Naive thymus-derived CD4-positive, alpha-beta T cell (primary cell): ENCODE results near the gene MEIOB. TPM values are rescaled to one million over a fixed set of nuclear protein-coding genes. Genes with fewer than 3 reads are reported as not detected.
"Not testable (repeated sequence)": the region's sequence is repeated elsewhere in the genome, so short reads cannot be mapped to it uniquely, and the experiment has no call there.

ENCODE experiments used
- ATAC-seq: fragments of 150-1000 bp; cut with Tn5 transposase; 2 replicates; pipeline ENCODE4 v1.10.0; 2021; ENCODE audit warnings: mild to moderate bottlenecking, moderate library complexity
- CTCF ChIA-PET: fragments of 350-600 bp; sonication (Branson Sonifier 250); formaldehyde crosslinking; loops from one replicate; lab custom pipeline; 2021; ENCODE audit warnings: antibody characterized with exemption; lab: Charles Lee
- POLR2A ChIA-PET: fragments of 350-600 bp; sonication (Branson Sonifier 250); formaldehyde crosslinking; loops from one replicate; lab custom pipeline; 2021; ENCODE audit warnings: antibody characterized with exemption, inconsistent platforms; lab: Charles Lee
- DNase-seq, 9 donors: peaks; one replicate each; pipeline versions ENCODE4 v3.0.0 to v3.0.0-alpha.2; 2020 to 2022; ENCODE audit warnings: mixed read lengths in 1 of 9
- H3K27ac ChIP-seq: one replicate; pipeline ENCODE4 v1.7.0; 2013; ENCODE audit warnings: mild to moderate bottlenecking, low read depth, low read length, moderate library complexity
- H3K27me3 ChIP-seq, 2 donors: one replicate each; pipeline ENCODE4 v1.7.0; 2013; ENCODE audit warnings: low read length in 2 of 2, mild to moderate bottlenecking in 2 of 2, moderate library complexity in 2 of 2; ENCODE audit not compliant: control insufficient read depth in 2 of 2, insufficient read depth in 2 of 2
- H3K36me3 ChIP-seq, 3 experiments: 1 replicate in 2 of 3; 2 replicates in 1 of 3; pipeline ENCODE4 v1.7.0; 2013; ENCODE audit warnings: low read length in 3 of 3, mild to moderate bottlenecking in 3 of 3, moderate library complexity in 1 of 3; ENCODE audit not compliant: insufficient read depth in 3 of 3, control insufficient read depth in 2 of 3
- H3K4me1 ChIP-seq, 2 donors: one replicate each; pipeline ENCODE4 v1.7.0; 2013; ENCODE audit warnings: low read length in 2 of 2, mild to moderate bottlenecking in 2 of 2, moderate library complexity in 1 of 2; ENCODE audit not compliant: control insufficient read depth in 2 of 2, insufficient read depth in 2 of 2
- H3K4me3 ChIP-seq: 2 replicates; pipeline ENCODE4 v1.7.0; 2013; ENCODE audit warnings: mild to moderate bottlenecking, low read length
- H3K9me3 ChIP-seq, 3 experiments: 1 replicate in 2 of 3; 2 replicates in 1 of 3; pipeline ENCODE4 v1.7.0; 2013; ENCODE audit warnings: low read length in 3 of 3; ENCODE audit not compliant: control insufficient read depth in 2 of 3
- H3K27ac Mint-ChIP-seq, 9 donors: one replicate each; pipeline ENCODE4 v1.8.0; 2020 to 2022; ENCODE audit warnings: mixed read lengths in 9 of 9, mild to moderate bottlenecking in 8 of 9, moderate library complexity in 5 of 9, inconsistent platforms in 2 of 9
- H3K27me3 Mint-ChIP-seq, 5 donors: one replicate each; pipeline ENCODE4 v1.8.0; 2021 to 2022; ENCODE audit warnings: mixed read lengths in 5 of 5, mild to moderate bottlenecking in 1 of 5
- H3K36me3 Mint-ChIP-seq, 5 donors: one replicate each; pipeline ENCODE4 v1.8.0; 2020 to 2022; ENCODE audit warnings: mixed read lengths in 5 of 5, mild to moderate bottlenecking in 3 of 5, inconsistent platforms in 1 of 5
- H3K4me1 Mint-ChIP-seq, 7 donors: one replicate each; pipeline ENCODE4 v1.8.0; 2020 to 2022; ENCODE audit warnings: mixed read lengths in 7 of 7, mild to moderate bottlenecking in 3 of 7, inconsistent platforms in 1 of 7
- H3K4me3 Mint-ChIP-seq, 10 donors: one replicate each; pipeline ENCODE4 v1.8.0; 2020 to 2022; ENCODE audit warnings: mild to moderate bottlenecking in 10 of 10, mixed read lengths in 10 of 10, moderate library complexity in 6 of 10, inconsistent platforms in 2 of 10
- H3K9me3 Mint-ChIP-seq, 11 donors: one replicate each; pipeline ENCODE4 v1.8.0; 2020 to 2022; ENCODE audit warnings: mixed read lengths in 11 of 11, mild to moderate bottlenecking in 4 of 11, inconsistent platforms in 1 of 11, moderate library complexity in 1 of 11
- intact Hi-C, 2 donors: fragments of 100-400 bp; cut with micrococcal nuclease; formaldehyde crosslinking; loops; one replicate each; pipeline ENCODE4 v1.15.1; 2023
- polyA plus RNA-seq, 2 donors: library from polyadenylated mRNA; unstranded; fragments of 300-500 nt; fragmentation: Illumina TruSeq; gene quantifications; one replicate each; pipeline ENCODE4 v1.2.3, GENCODE V29; 2021
- total RNA-seq, 6 experiments: library from RNA in 5 of 6; stranded (reverse) in 5 of 6; gene quantifications; 1 replicate in 5 of 6; 2 replicates in 1 of 6; pipeline ENCODE4 v1.2.3 and lab custom pipeline; 2021 to 2026

MEIOB gene
- total and polyA plus RNA-seq, 7 experiments from 2014 or later = not detected

DNA sequence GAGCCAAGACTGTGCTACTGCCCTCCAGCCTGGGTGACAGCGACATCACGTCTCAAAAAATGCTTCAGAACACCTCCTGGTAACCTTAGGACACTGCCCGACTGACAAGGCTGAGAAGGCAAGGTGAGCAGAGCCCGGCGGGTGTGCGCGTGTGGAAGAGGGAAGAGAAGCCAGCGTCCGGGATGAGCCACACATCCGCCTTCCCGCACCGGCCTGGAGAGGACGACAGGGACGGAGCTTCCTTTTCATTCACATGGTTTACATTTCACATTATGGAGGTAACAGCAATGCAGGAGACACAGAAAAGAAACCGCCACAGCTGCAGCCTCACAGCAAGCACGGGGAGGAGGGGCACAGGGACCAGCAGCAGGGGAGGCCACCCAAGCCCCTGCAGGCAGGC lies 61.9 kb downstream of the MEIOB start:
- Histone ChIP-seq H3K4me3 (no peak overlapping the region), H3K27me3 (no peaks in the 10 kb centered on the region), H3K36me3 (peaks cover 7 to 48% (median 8%) of the 10 kb centered on the region in 3 experiments), H3K4me1 (no peaks in the 10 kb centered on the region), H3K9me3 (no peaks in the 10 kb centered on the region), H3K27ac (no peak overlapping the region)
- intact Hi-C loops = no loop called here
- no peak for DNase-seq
- ATAC-seq = no peak
- ChIA-PET POLR2A (no interaction called here), CTCF (no interaction called here)
- Mint-ChIP-seq H3K36me3 (peaks cover 0 to 36% (median 18%) of the 10 kb centered on the region in 5 donors), H3K27ac (no peak overlapping the region), H3K9me3 (peaks cover 0 to 2% (median 0%) of the 10 kb centered on the region in 11 donors), H3K4me3 (no peak overlapping the region), H3K4me1 (peaks cover 2 to 14% (median 9%) of the 10 kb centered on the region in 7 donors), H3K27me3 (no peaks in the 10 kb centered on the region)

DNA sequence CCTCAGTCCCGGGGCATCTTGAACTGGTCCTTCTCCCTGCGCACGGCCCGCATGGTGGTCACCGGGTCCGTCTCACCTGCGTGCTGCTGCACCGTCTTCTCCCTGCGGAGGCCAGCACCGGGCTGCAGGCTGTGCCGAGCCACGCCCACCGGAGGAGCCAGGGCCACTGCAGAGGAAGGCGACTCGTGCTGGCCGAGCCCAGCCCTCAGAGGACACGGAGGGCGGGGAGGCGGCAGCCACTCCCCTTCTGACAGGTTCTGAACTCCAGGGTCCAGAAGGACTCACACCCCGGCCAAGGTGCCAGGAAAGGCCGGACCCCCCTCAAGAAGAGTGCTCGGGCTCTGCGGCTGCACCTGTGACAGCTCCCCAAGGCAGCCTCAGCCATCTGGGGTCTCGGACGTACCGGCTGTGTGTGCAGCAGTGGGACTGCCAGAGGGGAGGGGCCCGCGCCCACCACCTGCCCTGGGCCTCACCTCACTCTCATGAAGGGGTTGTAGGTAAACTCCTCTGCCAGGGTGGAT lies 62.6 kb downstream of the MEIOB start:
- no peak for ATAC-seq
- no peaks in the 10 kb centered on the region for H3K27me3 Mint-ChIP-seq
- Histone ChIP-seq H3K9me3 (no peaks in the 10 kb centered on the region), H3K27me3 (no peaks in the 10 kb centered on the region), H3K27ac (no peak overlapping the region), H3K36me3 (peaks cover 7 to 45% (median 8%) of the 10 kb centered on the region in 3 experiments), H3K4me1 (no peaks in the 10 kb centered on the region), H3K4me3 (no peak overlapping the region)
- ChIA-PET POLR2A (no interaction called here), CTCF (no interaction called here)
- H3K4me1 Mint-ChIP-seq = peaks cover 0 to 14% (median 9%) of the 10 kb centered on the region in 7 donors
- H3K4me3 Mint-ChIP-seq = no peak overlapping the region
- DNase-seq = no peak
- intact Hi-C loops = no loop called here
- H3K27ac Mint-ChIP-seq = no peak overlapping the region
- H3K9me3 Mint-ChIP-seq = peaks cover 0 to 2% (median 0%) of the 10 kb centered on the region in 11 donors
- peaks cover 0 to 33% (median 15%) of the 10 kb centered on the region in 5 donors for H3K36me3 Mint-ChIP-seq

DNA sequence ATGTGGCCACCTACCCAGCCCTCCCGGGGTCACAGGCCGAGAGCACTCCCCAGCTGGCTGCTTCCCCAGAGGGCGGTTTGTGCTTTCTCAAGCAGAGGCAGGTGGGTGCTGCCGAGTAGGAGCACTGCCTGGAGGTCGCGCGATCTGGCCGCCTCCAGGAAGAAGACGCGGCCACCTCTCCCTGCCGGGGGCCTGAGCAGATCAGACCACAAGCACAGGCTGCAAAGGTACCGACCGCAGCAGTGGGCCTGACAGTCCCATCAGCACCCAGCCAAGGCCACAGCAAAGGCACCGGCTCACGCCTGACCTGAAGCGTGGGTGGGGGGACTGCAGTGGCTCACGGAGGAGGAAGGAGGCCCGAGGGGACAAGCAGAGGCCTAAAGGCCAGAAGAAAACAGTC lies 63.3 kb downstream of the MEIOB start:
- peaks cover 0 to 14% (median 8%) of the 10 kb centered on the region in 7 donors for H3K4me1 Mint-ChIP-seq
- peaks cover 0 to 33% (median 13%) of the 10 kb centered on the region in 5 donors for H3K36me3 Mint-ChIP-seq
- ChIA-PET POLR2A (no interaction called here), CTCF (no interaction called here)
- intact Hi-C loops = no loop called here
- ATAC-seq (no peak), DNase-seq (no peak)
- Histone ChIP-seq H3K27ac (no peak overlapping the region), H3K4me3 (no peak overlapping the region), H3K27me3 (no peaks in the 10 kb centered on the region), H3K4me1 (no peaks in the 10 kb centered on the region), H3K36me3 (peaks cover 7 to 41% (median 8%) of the 10 kb centered on the region in 3 experiments), H3K9me3 (no peaks in the 10 kb centered on the region)
- H3K27ac Mint-ChIP-seq = no peak overlapping the region
- H3K27me3 Mint-ChIP-seq = no peaks in the 10 kb centered on the region
- no peak overlapping the region for H3K4me3 Mint-ChIP-seq
- peaks cover 0 to 2% (median 0%) of the 10 kb centered on the region in 11 donors for H3K9me3 Mint-ChIP-seq

DNA sequence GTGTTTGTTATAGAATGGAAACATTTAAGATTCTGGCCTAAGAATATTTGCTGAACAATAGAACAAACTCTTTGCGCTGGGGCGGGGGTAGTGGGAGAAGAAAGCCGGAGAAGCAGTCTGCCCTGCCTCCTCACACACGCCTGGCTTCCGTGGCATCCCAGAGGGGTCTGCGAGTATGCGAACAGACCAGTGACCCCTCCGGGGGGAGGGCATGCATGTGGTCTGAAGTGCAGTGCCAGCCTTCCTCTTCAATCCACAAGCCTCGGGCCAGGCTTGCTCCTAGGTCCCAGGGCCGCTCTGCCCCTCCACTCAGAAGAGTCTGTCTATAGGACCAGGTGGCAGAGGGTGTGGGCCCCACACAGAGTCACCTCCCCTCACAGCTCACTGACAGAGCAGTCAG lies 64.3 kb downstream of the MEIOB start:
- CTCF ChIA-PET = no interaction called here
- ATAC-seq = no peak
- H3K4me1 Mint-ChIP-seq = peaks cover 0 to 3% (median 0%) of the 10 kb centered on the region in 7 donors
- intact Hi-C loops = no loop called here
- no peaks in the 10 kb centered on the region for H3K27me3 Mint-ChIP-seq
- Histone ChIP-seq H3K4me1 (no peaks in the 10 kb centered on the region), H3K27me3 (no peaks in the 10 kb centered on the region), H3K36me3 (peaks cover 7 to 37% (median 8%) of the 10 kb centered on the region in 3 experiments), H3K9me3 (no peaks in the 10 kb centered on the region), H3K4me3 (no peak overlapping the region), H3K27ac (no peak overlapping the region)
- peaks cover 0 to 2% (median 0%) of the 10 kb centered on the region in 11 donors for H3K9me3 Mint-ChIP-seq
- POLR2A ChIA-PET = no interaction called here
- no peak overlapping the region for H3K27ac Mint-ChIP-seq
- DNase-seq = no peak
- peaks cover 0 to 33% (median 10%) of the 10 kb centered on the region in 5 donors for H3K36me3 Mint-ChIP-seq
- H3K4me3 Mint-ChIP-seq = no peak overlapping the region

DNA sequence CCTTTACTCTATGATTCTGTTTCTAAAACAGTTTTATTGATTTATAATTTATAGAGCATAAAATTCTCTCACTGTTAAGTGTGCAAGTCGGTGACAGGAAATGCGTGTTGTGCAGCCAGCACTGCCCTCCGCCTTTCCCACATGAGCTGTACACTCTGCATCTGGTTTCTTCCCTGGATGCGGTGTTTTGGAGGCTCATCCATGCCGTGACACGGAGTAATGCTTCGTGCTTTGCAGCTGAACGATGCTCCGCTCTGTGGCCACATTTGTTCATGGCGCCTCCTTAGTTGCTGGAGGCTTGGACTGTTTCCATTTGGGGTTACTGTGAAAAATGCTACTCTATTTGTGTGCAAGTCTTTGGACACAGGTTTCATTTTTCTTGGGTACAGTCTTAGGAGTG lies 71.3 kb downstream of the MEIOB start:
- intact Hi-C loops = no loop called here
- ATAC-seq (no peak), DNase-seq (no peak)
- no peak overlapping the region for H3K4me3 Mint-ChIP-seq
- Histone ChIP-seq H3K27me3 (no peaks in the 10 kb centered on the region), H3K4me3 (no peak overlapping the region), H3K9me3 (peaks cover 0 to 6% (median 0%) of the 10 kb centered on the region in 3 experiments), H3K36me3 (no peaks in the 10 kb centered on the region), H3K4me1 (no peaks in the 10 kb centered on the region), H3K27ac (no peak overlapping the region)
- no peaks in the 10 kb centered on the region for H3K27me3 Mint-ChIP-seq
- peaks cover 0 to 18% (median 7%) of the 10 kb centered on the region in 11 donors for H3K9me3 Mint-ChIP-seq
- peaks cover 0 to 9% (median 3%) of the 10 kb centered on the region in 5 donors for H3K36me3 Mint-ChIP-seq
- H3K4me1 Mint-ChIP-seq = peaks cover 0 to 3% (median 0%) of the 10 kb centered on the region in 7 donors
- POLR2A ChIA-PET = no interaction called here
- CTCF ChIA-PET = no interaction called here
- H3K27ac Mint-ChIP-seq = no peak overlapping the region

DNA sequence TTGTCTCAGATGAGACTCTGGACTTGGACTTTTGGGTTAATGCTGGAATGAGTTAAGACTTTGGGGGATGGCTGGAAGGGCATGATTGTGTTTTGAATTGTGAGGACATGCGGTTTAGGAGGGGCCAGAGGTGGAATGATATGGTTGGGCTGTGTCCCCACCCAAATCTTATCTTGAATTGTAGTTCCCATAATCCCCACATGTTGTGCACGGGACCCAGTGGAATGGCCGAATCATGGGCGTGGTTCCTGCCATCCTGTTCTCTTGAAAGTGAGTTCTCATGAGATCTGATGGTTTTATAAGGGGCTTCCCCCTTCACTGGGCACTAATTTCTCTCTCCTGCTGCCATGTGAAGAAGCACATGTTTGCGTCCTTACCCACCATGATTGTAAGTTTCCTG lies 72.7 kb downstream of the MEIOB start:
- H3K27me3 ChIP-seq, H3K36me3 ChIP-seq, H3K4me3 Mint-ChIP-seq, ATAC-seq, H3K9me3 ChIP-seq, H3K36me3 Mint-ChIP-seq, H3K4me1 ChIP-seq, H3K27ac ChIP-seq, H3K4me1 Mint-ChIP-seq, H3K4me3 ChIP-seq, intact Hi-C loops, DNase-seq, CTCF ChIA-PET, H3K27me3 Mint-ChIP-seq: not testable (repeated sequence)
- POLR2A ChIA-PET = interaction anchor here (2.0 kb wide), 1 partner anchor 17 kb away, joined by 7 read pairs; the partner anchor contains the start of genes NUBP2 and SPSB3
- peaks cover 0 to 18% (median 7%) of the 10 kb centered on the region in 11 donors for H3K9me3 Mint-ChIP-seq
- H3K27ac Mint-ChIP-seq = peak overlapping the region in 1 of 9 donors; percentile 71
